Measurements from ENCODE around the gene UCK1.
"Not testable (repeated sequence)": the region's sequence is repeated elsewhere in the genome, so short reads cannot be mapped to it uniquely, and the experiment has no call there.

The UCK1 gene

GRCh38 chr9:131554087-131554842, 23.2 kb upstream of the UCK1 start:
- no peak for DNase-seq (ENCODE audit: low read depth in 2 of 2)

GRCh38 chr9:131552030-131552429, 21.0 kb upstream of the UCK1 start:
- no peak for DNase-seq (ENCODE audit: low read depth in 2 of 2)

- not testable (repeated sequence) for DNase-seq (ENCODE audit: low read depth in 2 of 2)
Measured at GRCh38 chr9:131550465-131550864, 19.4 kb upstream of the UCK1 start.

- not testable (repeated sequence) for DNase-seq (ENCODE audit: low read depth in 2 of 2)
Measured at GRCh38 chr9:131549186-131549585, 18.1 kb upstream of the UCK1 start.

GRCh38 chr9:131546336-131547084, 15.4 kb upstream of the UCK1 start:
- no peak for DNase-seq (ENCODE audit: low read depth in 2 of 2)

- no peak for DNase-seq (ENCODE audit: low read depth in 2 of 2)
Measured at GRCh38 chr9:131545786-131546335, 14.8 kb upstream of the UCK1 start.

GRCh38 chr9:131545003-131545785, 14.1 kb upstream of the UCK1 start, which contains the start of gene PRRT1B:
PRRT1B (plus strand) TSS chr9:131545523; CDS start chr9:131545616, 93 bp downstream.
- no peak for DNase-seq (ENCODE audit: low read depth in 2 of 2)

- no peak for DNase-seq (ENCODE audit: low read depth in 2 of 2)
Measured at GRCh38 chr9:131543141-131543540, 12.1 kb upstream of the UCK1 start.

GRCh38 chr9:131539223-131539923, 8.3 kb upstream of the UCK1 start:
- no peak for DNase-seq (ENCODE audit: low read depth in 2 of 2)

GRCh38 chr9:131537946-131538345, 6.9 kb upstream of the UCK1 start:
- no peak for DNase-seq (ENCODE audit: low read depth in 2 of 2)

GRCh38 chr9:131534721-131535237, 3.7 kb upstream of the UCK1 start:
- DNase-seq (ENCODE audit: low read depth in 2 of 2), result no peak

- no peak for DNase-seq (ENCODE audit: low read depth in 2 of 2)
Measured at GRCh38 chr9:131530546-131530919, 530 bp downstream of the UCK1 start.

GRCh38 chr9:131529597-131530545, 1.2 kb downstream of the UCK1 start:
- DNase-seq (ENCODE audit: low read depth in 2 of 2), result no peak

- DNase-seq (ENCODE audit: low read depth in 2 of 2), result no peak
Measured at GRCh38 chr9:131528886-131529505, 2.1 kb downstream of the UCK1 start.

GRCh38 chr9:131528186-131528585, 2.9 kb downstream of the UCK1 start:
- DNase-seq (ENCODE audit: low read depth in 2 of 2), result no peak

GRCh38 chr9:131525643-131526565, 5.2 kb downstream of the UCK1 start:
- DNase-seq (ENCODE audit: low read depth in 2 of 2), result no peak

GRCh38 chr9:131524665-131525315, 6.3 kb downstream of the UCK1 start:
- no peak for DNase-seq (ENCODE audit: low read depth in 2 of 2)
